Measurements from ENCODE around the gene MAP1S.

Gene MAP1S

GRCh38 chr19:17757125-17757524 is 37.8 kb downstream of the MAP1S start:
- TF ChIP-seq, protein P1, sequence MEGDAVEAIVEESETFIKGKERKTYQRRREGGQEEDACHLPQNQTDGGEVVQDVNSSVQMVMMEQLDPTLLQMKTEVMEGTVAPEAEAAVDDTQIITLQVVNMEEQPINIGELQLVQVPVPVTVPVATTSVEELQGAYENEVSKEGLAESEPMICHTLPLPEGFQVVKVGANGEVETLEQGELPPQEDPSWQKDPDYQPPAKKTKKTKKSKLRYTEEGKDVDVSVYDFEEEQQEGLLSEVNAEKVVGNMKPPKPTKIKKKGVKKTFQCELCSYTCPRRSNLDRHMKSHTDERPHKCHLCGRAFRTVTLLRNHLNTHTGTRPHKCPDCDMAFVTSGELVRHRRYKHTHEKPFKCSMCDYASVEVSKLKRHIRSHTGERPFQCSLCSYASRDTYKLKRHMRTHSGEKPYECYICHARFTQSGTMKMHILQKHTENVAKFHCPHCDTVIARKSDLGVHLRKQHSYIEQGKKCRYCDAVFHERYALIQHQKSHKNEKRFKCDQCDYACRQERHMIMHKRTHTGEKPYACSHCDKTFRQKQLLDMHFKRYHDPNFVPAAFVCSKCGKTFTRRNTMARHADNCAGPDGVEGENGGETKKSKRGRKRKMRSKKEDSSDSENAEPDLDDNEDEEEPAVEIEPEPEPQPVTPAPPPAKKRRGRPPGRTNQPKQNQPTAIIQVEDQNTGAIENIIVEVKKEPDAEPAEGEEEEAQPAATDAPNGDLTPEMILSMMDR (IDR thresholded peaks at IDR 0.05; ENCODE audit: low read depth, low read length) = no peak
- no peak for DNase-seq (ENCODE audit: extremely low read depth, low read depth)

DNA sequence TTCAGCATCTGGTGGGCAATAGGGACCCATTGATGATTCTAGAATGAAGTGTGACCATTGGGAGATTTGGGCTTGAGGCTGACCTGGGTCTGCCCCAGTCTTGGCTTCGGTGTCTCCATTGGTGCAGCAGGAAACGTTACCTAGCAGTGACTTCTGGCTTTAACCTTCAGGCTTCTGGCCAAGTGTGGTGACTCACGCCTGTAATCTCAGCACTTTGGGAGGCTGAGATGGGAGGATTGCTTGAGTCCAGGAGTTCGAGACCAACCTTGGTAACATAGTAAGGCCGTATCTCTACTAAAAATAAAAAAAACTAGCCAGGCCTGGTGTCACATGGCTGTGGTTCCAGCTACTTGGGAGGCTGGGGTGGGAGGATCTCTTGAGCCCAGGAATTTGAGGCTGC is 39.2 kb downstream of the MAP1S start:
- TF ChIP-seq, protein P1 (IDR thresholded peaks at IDR 0.05; ENCODE audit: low read depth, low read length) = no peak
- DNase-seq (ENCODE audit: extremely low read depth, low read depth) = no peak

GRCh38 chr19:17761148-17761547 is 41.9 kb downstream of the MAP1S start:
- no peak for DNase-seq (ENCODE audit: extremely low read depth, low read depth)
- TF ChIP-seq, protein P1 (IDR thresholded peaks at IDR 0.05; ENCODE audit: low read depth, low read length) = no peak

GRCh38 chr19:17762505-17763229 is 43.4 kb downstream of the MAP1S start:
- TF ChIP-seq, protein P1 (IDR thresholded peaks at IDR 0.05; ENCODE audit: low read depth, low read length) = no peak
- no peak for DNase-seq (ENCODE audit: extremely low read depth, low read depth)

DNA sequence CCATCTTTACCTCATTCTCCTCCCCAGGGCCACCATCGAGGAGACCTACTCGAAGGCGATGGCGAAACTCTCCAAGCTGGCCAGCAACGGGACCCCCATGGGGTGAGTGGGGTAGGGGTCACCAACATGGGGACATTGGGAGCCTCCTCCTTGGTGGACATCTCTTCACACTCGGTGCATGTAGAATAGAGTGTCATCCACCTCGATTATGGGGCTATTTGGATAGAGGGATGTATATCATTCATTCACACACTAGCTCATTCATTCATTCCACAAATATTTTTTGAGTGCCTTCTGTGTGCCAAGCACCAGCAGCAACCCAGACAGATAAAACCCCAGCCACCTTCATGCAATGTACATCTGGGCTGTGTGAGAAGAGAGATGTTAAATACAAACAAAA is 45.1 kb downstream of the MAP1S start:
- DNase-seq (ENCODE audit: extremely low read depth, low read depth) = no peak
- TF ChIP-seq, protein P1 (IDR thresholded peaks at IDR 0.05; ENCODE audit: low read depth, low read length) = no peak

DNA sequence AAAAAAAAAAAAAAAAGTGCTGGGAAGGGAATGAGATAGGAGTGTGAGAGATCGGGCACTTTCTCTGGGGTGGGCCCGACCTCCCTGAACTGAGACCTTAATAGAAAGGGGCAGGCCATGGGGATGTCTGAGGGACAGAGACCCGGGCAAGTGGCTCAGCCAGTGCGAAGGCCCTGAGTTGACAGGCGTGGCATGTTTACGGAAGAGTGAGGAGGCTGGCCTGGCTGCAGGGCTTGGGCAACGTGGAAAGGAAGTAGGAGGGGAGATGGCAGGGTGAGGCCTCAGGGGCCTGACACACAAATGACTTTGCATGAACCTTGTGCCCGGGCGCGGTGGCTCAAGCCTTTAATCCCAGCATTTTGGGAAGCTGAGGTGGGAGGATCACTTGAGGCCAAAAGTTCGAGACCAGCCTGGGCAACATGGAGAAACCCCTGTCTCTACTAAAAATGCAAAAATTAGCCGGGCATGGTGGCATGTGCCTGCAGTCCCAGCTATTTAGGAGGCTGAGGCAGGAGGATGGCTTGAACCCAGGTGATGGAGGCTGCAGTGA is 45.9 kb downstream of the MAP1S start:
- DNase-seq (ENCODE audit: extremely low read depth, low read depth) = no peak
- TF ChIP-seq, protein P1 (IDR thresholded peaks at IDR 0.05; ENCODE audit: low read depth, low read length) = no peak

DNA sequence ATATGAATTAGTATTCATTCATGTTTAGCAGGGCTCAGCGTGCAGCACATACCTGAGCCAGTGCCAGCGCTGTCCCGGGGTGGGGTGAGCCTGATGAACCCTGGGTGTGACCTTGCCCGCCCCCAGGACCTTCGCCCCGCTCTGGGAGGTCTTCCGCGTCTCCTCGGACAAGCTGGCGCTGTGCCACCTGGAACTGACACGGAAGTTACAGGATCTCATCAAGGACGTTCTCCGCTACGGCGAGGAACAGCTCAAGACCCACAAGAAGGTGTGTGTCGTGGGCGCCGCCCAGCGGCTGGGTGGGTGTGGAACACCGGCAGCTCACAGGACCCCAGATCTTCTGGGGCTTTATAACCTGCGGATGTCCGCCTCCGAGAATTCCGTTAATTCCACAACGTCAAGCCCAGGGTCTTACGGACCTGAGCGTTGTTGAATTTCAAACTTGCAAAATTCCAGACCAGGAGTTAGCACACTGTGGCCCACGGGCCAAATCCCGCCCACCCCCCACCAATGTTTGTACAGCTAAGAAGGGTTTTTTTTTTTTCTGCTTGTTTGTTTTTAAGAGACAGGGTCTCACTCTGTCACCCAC is 47.4 kb downstream of the MAP1S start:
- TF ChIP-seq, protein P1 (IDR thresholded peaks at IDR 0.05; ENCODE audit: low read depth, low read length) = peak; percentile 95

More for the DNA sequence above, 47.4 kb downstream of the MAP1S start:
- DNase-seq (ENCODE audit: extremely low read depth, low read depth) = peak; percentile 42
